Activated B cell treated with CpG ODN at 0.5 μM for 24 hours (primary cell): ENCODE measurements around the gene SCAF4. TPM values are rescaled to one million over a fixed set of nuclear protein-coding genes. Genes with fewer than 3 reads are reported as not detected.

Experiments
- ATAC-seq: fragments of 200-7000 bp; cut with Tn5 transposase; one replicate; pipeline ENCODE4 v1.10.0; 2021; ENCODE audit warnings: low read depth, mild to moderate bottlenecking, moderate library complexity
- CTCF ChIA-PET: fragments of 350-600 bp; sonication (Branson Sonifier 250); formaldehyde crosslinking; loops from one replicate; lab custom pipeline; 2021; ENCODE audit warnings: antibody characterized with exemption; lab: Charles Lee
- POLR2A ChIA-PET: fragments of 350-600 bp; sonication (Branson Sonifier 250); formaldehyde crosslinking; loops from one replicate; lab custom pipeline; 2021; ENCODE audit warnings: antibody characterized with exemption; lab: Charles Lee
- DNase-seq: peaks from one replicate; pipeline ENCODE4 v3.0.0; 2022
- H3K27ac Mint-ChIP-seq: one replicate; pipeline ENCODE4 v1.8.0; 2020; ENCODE audit warnings: mixed read lengths
- H3K27me3 Mint-ChIP-seq: one replicate; pipeline ENCODE4 v1.8.0; 2021; ENCODE audit warnings: mixed read lengths
- H3K36me3 Mint-ChIP-seq: one replicate; pipeline ENCODE4 v1.8.0; 2021; ENCODE audit warnings: low read depth, mixed read lengths
- H3K4me1 Mint-ChIP-seq: one replicate; pipeline ENCODE4 v1.8.0; 2021; ENCODE audit warnings: mixed read lengths
- H3K4me3 Mint-ChIP-seq: one replicate; pipeline ENCODE4 v1.8.0; 2020; ENCODE audit warnings: mild to moderate bottlenecking, mixed read lengths
- H3K9me3 Mint-ChIP-seq: one replicate; pipeline ENCODE4 v1.8.0; 2020; ENCODE audit warnings: mixed read lengths
- CTCF ChIP-seq: fragments of 200-600 bp; IDR thresholded peaks from one replicate; pipeline ENCODE4 v1.8.0; 2022; ENCODE audit warnings: antibody characterized with exemption, mild to moderate bottlenecking
- intact Hi-C: fragments of 100-400 bp; cut with micrococcal nuclease; formaldehyde crosslinking; loops from one replicate; pipeline ENCODE4 v1.15.1; 2024
- total RNA-seq: library from RNA; stranded (reverse); gene quantifications from 2 replicates; pipeline ENCODE4 v1.2.3, GENCODE V29; 2022

SCAF4 gene
- total RNA-seq, 1 donor from 2014 or later, result 80.5 TPM

GRCh38 chr21:31693222-31693621 is 38.7 kb downstream of the SCAF4 start:
- Mint-ChIP-seq H3K27me3 (no peaks in the 10 kb centered on the region), H3K27ac (no peak overlapping the region), H3K9me3 (no peaks in the 10 kb centered on the region), H3K36me3 (peaks cover 85% of the 10 kb centered on the region), H3K4me1 (no peaks in the 10 kb centered on the region), H3K4me3 (no peak overlapping the region)
- DNase-seq (no peak), ATAC-seq (no peak)
- TF ChIP-seq CTCF, result no peak
- intact Hi-C loops, result no loop called here
- POLR2A ChIA-PET, result no interaction called here
- CTCF ChIA-PET, result interaction anchor here (0.7 kb wide), 1 partner anchor 119 kb away, joined by 3 read pairs; no protein-coding TSS in a partner anchor

GRCh38 chr21:31688603-31689368 is 43.1 kb downstream of the SCAF4 start:
- no peak for DNase-seq
- Mint-ChIP-seq H3K27ac (no peak overlapping the region), H3K27me3 (no peaks in the 10 kb centered on the region), H3K4me1 (no peaks in the 10 kb centered on the region), H3K4me3 (no peak overlapping the region), H3K9me3 (no peaks in the 10 kb centered on the region), H3K36me3 (peaks cover 87% of the 10 kb centered on the region)
- ATAC-seq, result no peak
- POLR2A ChIA-PET, result no interaction called here
- TF ChIP-seq CTCF, result no peak
- intact Hi-C loops, result no loop called here
- CTCF ChIA-PET, result no interaction called here

GRCh38 chr21:31687108-31687507 is 44.8 kb downstream of the SCAF4 start:
- Mint-ChIP-seq H3K27me3 (no peaks in the 10 kb centered on the region), H3K9me3 (no peaks in the 10 kb centered on the region), H3K27ac (no peak overlapping the region), H3K4me1 (no peaks in the 10 kb centered on the region), H3K36me3 (peaks cover 89% of the 10 kb centered on the region), H3K4me3 (no peak overlapping the region)
- intact Hi-C loops, result no loop called here
- ChIA-PET POLR2A (no interaction called here), CTCF (no interaction called here)
- TF ChIP-seq CTCF, result no peak
- ATAC-seq (no peak), DNase-seq (no peak)

- H3K36me3 Mint-ChIP-seq, result peaks cover 92% of the 10 kb centered on the region
- H3K9me3 Mint-ChIP-seq, result no peaks in the 10 kb centered on the region
- H3K4me3 Mint-ChIP-seq, result no peak overlapping the region
- CTCF ChIA-PET, result no interaction called here
- no peak overlapping the region for H3K27ac Mint-ChIP-seq
- intact Hi-C loops, result no loop called here
- TF ChIP-seq CTCF, result no peak
- POLR2A ChIA-PET, result no interaction called here
- DNase-seq (no peak), ATAC-seq (no peak)
- no peaks in the 10 kb centered on the region for H3K27me3 Mint-ChIP-seq
- H3K4me1 Mint-ChIP-seq, result no peaks in the 10 kb centered on the region
Measured at GRCh38 chr21:31686272-31686915, 45.5 kb downstream of the SCAF4 start.

- POLR2A ChIA-PET, result no interaction called here
- CTCF ChIA-PET, result no interaction called here
- H3K4me1 Mint-ChIP-seq, result no peaks in the 10 kb centered on the region
- ATAC-seq (no peak), DNase-seq (no peak)
- H3K4me3 Mint-ChIP-seq, result no peak overlapping the region
- no peak for TF ChIP-seq CTCF
- intact Hi-C loops, result no loop called here
- no peak overlapping the region for H3K27ac Mint-ChIP-seq
- no peaks in the 10 kb centered on the region for H3K9me3 Mint-ChIP-seq
- peaks cover 85% of the 10 kb centered on the region for H3K36me3 Mint-ChIP-seq
- H3K27me3 Mint-ChIP-seq, result no peaks in the 10 kb centered on the region
Measured at GRCh38 chr21:31684918-31685317, 47.0 kb downstream of the SCAF4 start.
